Measurements from ENCODE around the gene COL11A1.

DNA sequence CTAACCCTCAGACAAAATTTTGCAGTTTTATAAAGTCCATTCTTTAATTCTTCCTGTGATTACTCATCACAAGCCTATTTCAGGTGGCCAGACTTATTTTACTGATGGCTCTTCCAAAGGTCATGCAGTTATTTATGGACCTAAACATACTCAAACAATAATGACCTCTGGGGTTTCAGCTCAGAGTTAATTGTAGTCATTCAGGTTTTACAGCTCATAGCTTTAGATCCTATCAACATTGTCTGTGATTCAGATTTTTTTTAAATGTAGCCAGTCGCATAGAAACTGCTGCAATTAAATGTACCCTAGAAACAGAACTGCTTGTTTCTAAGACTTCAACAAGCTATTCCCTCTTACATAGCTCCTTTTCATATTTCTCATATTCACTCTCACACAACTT, 270.8 kb downstream of the COL11A1 start:
- TF ChIP-seq, protein P1, sequence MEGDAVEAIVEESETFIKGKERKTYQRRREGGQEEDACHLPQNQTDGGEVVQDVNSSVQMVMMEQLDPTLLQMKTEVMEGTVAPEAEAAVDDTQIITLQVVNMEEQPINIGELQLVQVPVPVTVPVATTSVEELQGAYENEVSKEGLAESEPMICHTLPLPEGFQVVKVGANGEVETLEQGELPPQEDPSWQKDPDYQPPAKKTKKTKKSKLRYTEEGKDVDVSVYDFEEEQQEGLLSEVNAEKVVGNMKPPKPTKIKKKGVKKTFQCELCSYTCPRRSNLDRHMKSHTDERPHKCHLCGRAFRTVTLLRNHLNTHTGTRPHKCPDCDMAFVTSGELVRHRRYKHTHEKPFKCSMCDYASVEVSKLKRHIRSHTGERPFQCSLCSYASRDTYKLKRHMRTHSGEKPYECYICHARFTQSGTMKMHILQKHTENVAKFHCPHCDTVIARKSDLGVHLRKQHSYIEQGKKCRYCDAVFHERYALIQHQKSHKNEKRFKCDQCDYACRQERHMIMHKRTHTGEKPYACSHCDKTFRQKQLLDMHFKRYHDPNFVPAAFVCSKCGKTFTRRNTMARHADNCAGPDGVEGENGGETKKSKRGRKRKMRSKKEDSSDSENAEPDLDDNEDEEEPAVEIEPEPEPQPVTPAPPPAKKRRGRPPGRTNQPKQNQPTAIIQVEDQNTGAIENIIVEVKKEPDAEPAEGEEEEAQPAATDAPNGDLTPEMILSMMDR (IDR thresholded peaks at IDR 0.05; ENCODE audit: low read depth, low read length), result no peak
- no peak for TF ChIP-seq EZH2phosphoT487 (IDR thresholded peaks at IDR 0.05; ENCODE audit: low read depth)
